GM19468 (cell line): ENCODE measurements around the gene C17orf50.

ENCODE experiments used
- ATAC-seq: cut with Tn5 transposase; IDR thresholded peaks from one replicate; pipeline ENCODE4 v1.9.1; 2021; ENCODE audit warnings: mild to moderate bottlenecking, moderate library complexity, moderate number of reproducible peaks; ENCODE audit not compliant: unreplicated experiment; ENCODE audit errors: extremely low read depth

The C17orf50 gene

GRCh38 chr17:35775583-35775982 is 14.9 kb downstream of the C17orf50 start:
- no peak for ATAC-seq

DNA sequence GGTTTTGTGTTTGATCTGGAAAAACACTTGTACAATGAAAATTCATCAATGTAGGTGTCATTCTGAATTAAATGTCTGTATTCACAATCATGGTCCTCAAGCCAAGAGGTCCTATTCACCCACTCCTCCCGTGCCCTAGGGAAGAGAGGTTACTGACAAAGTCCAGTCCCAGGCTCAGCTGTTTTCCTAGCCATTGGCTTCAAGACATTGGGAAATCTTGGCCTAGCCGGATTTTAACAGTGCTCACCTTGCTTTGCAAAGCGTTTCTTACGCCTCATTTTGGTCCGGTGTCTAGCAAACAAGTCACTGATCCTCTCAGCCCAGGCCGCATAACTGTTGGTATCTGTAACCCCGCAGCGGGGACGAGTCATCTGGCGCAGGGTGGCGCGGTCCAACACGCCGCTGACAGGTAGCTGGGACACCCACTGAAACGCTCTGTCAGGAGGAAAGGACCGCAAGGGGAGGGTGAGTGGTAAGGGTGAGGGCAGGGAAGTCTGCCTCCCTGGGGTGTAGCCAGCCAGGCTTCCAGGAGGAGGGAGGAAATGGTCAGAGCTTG is 18.0 kb downstream of the C17orf50 start:
- no peak for ATAC-seq

DNA sequence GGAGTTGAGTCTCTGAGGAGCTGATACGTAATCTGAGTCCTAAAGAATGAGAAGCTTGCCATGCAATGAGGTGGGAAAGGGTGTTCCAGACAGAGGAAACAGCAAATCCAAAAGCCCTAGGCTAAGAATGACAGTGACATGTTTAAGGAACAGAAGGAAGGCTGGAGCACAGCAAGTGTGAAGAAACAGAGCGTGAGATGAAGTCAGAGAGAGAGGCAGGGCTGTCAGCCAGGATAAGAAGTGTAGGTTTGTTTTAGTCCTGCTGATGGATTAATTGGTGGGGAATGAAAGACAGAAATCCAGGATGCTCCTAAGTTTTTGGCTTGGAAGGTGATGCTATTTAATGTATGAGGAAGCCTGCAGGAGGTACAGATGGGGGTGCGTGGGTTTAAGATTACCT is 20.3 kb downstream of the C17orf50 start:
- ATAC-seq: no peak

DNA sequence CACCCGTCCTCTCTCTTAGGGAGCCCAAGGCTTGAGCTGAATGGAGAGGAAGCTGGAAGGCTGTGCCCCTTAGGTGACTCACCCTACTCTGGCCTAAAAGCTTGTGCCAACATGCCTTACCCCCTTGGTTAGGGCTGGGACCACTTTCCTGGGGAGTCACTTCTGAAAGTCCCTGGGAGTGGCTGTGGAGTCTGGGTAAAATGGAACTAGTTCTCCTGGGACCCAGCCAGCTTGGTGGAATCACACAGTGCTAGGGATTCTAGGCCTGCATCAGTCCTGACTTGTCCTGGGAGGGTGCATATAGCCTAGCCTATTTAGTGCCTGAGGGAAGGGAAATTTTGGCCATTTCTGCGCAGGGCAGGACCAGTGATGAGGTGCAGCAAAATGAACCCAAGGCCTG is 24.2 kb downstream of the C17orf50 start:
- ATAC-seq: no peak

DNA sequence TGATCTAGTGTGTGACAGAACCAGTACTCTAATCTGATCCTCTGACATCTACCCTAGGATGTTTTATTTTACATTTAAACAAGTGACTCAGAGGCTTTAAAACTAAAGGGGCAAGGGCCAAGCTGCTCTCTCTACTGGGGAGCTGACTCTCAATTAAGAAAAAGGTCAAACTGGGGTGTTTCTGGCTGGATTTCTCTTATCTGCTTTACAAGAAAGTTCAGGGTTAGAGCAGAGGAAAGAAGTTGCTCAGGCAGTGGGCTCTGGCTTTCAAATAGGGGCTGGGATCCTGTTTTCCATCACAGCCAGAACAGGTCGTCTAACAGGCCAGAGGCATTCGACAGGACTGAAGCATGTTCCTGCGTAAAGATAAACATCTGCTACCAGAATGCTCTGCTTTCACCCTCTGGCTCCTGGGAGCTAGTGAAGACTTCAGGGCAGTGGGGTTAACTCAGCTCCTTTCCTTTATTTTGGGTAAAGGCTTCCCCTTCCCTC is 26.3 kb downstream of the C17orf50 start:
- no peak for ATAC-seq

DNA sequence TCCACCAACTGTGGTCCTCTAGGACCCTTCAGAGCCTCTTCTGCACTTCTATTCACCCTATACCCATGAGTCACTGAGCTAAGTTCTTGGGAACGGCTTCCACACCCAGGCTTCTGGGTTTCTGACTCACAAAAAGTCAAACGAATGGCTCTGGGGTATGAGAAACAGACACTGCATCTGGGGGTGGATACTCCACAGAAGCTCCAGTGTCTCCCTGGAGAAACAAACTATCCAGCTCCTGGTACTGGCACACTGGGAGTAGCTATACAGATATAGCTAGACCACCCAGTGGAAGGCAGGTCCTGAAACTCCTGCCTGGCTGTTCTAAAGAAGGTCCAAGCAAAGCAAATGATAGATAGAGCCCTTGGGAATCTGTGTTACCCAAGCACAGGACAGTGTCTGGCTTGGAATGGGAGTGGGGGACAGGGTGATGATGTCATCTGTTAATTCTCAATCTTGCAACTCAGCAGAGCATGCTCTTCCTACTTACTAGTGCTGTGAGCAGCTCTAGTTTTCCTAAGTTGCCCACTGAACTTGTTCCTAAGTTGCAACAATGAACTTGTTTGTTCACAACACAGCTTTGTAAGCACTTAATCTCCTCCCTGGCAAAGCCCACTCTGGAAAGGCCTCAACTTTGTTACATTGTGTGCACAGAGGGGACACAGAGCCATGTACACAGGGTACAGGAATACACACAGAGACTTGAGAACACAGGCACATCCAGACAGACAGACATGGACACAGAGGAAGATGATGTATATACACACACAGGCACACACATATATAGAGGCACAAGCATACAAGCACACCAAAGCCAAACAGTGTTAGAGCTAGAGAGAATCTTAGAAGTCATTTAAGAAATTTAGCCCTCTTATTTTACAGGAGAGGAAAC is 28.0 kb downstream of the C17orf50 start:
- no peak for ATAC-seq

GRCh38 chr17:35790841-35791240 is 30.2 kb downstream of the C17orf50 start:
- no peak for ATAC-seq

DNA sequence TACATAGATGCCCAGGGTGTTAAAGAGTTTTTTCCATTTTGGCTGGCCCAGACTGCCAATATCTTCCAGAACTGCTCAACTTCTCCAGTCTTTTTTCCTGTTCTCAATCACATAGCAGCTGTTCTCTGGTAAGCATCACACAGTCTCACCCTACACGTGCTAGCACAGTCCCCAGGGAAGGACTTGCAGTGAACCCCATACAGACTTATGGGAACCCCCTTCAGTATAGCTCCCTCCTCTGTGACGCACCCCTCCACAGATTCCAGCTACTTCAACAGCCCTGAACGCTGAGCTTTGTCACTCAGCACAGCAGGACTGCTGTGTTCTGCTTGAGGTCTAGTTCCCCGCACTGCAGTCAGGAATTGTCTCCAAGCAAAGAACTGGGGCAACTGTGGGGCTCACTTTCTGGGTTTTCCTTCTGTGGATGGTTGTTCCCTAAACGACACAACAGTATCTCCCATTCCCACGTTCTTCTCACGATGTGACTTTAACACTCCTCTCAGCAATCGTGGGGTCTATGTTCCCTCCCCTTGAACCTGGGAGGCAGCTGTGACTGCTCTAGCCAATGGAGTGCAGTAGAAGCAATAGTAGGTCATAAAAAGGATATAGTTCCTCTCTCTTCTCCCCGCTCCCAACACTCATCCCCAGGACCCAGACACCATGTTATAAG is 31.1 kb downstream of the C17orf50 start:
- no peak for ATAC-seq

DNA sequence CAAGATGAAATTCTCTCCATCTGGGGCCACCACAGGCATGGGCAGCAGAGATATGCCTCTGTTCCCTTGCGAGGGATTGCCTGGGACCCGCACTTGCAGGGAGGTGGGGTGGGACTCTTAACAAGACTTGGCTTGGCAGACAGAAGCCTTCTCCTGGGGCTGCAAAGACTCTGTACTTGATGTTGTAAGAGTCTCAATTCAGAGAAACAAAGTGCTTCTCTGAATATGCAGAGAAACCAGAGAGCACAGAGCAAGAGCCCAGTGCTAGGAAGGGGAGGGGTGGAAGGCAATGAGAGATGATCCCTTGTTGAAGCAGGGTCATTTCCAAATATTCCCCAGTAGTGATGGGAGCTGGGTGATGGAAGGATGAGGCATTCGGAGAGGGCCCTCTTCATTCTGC is 32.6 kb downstream of the C17orf50 start:
- ATAC-seq: no peak

- ATAC-seq: no peak
Observed at GRCh38 chr17:35795007-35795870, 34.6 kb downstream of the C17orf50 start, which contains the start of gene MMP28. Gene MMP28, minus strand, starts transcription at chr17:35795641. Its CDS starts 264 bp downstream, at chr17:35795377.

- no peak for ATAC-seq
Observed at GRCh38 chr17:35795871-35796265, 35.2 kb downstream of the C17orf50 start.

- no peak for ATAC-seq
Observed at GRCh38 chr17:35796942-35797341, 36.3 kb downstream of the C17orf50 start.

DNA sequence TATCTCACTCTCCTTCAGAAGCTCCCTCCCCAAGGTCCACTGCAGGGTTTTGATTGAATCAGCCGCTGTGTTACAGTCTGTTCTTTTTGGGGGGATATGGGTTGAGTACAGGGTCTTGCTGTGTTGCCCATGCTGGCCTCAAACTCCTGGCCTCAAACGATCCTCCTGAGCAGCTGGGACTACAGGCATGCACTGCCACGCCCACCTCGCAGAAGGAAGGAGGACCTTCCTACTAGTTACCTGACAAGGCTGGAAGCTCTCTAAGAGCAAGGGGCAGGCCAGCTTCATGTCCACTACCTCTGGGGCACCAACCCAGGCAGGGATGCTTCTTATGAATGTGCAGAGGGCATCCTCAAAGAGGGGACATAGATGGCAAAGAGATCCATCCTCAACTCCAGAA is 36.7 kb downstream of the C17orf50 start:
- ATAC-seq: no peak

GRCh38 chr17:35797918-35798317 is 37.2 kb downstream of the C17orf50 start:
- no peak for ATAC-seq

DNA sequence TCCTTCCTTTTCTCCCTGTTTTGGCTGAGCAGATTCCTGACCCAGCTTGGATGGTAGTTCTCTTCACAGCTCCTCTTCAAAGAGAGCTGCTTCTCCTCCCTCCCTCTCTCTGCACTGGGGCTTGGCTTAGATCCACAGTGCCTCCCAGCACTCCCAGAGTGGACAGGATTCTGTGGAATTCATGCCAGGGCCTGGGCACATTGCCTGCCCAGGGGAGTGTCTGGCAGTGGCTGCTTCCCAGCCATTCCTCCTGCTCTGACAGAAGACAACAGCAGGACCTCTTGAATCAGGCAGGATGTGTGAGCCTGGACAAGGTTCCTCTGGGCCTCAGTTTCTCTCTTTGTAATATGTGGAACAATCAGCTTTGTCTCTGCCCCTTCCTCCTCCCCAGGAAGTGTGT is 39.3 kb downstream of the C17orf50 start:
- no peak for ATAC-seq

GRCh38 chr17:35801583-35802224 is 41.0 kb downstream of the C17orf50 start:
- ATAC-seq: no peak

GRCh38 chr17:35804658-35805192 is 44.0 kb downstream of the C17orf50 start:
- ATAC-seq: no peak

GRCh38 chr17:35807371-35808144 is 46.9 kb downstream of the C17orf50 start:
- no peak for ATAC-seq
